Uterus (tissue), 2 donors: ENCODE measurements around the gene CHML.

Source experiments
- CTCF ChIP-seq, 4 experiments: fragments of 200-600 bp in 2 of 4; fragments of 450-650 bp in 2 of 4; sonication (generic) in 2 of 4; IDR thresholded peaks; one replicate each; pipeline ENCODE4 v1.5.1; 2016 to 2019; ENCODE audit warnings: antibody characterized with exemption in 4 of 4, mild to moderate bottlenecking in 2 of 4, moderate library complexity in 1 of 4
- POLR2A ChIP-seq, 2 donors: fragments of 450-650 bp; IDR thresholded peaks; one replicate each; pipeline ENCODE4 v1.6.1; 2016; ENCODE audit warnings: antibody characterized with exemption in 2 of 2, mild to moderate bottlenecking in 1 of 2, moderate library complexity in 1 of 2

GRCh38 chr1:241600496-241600901, 39.7 kb downstream of the CHML start:
- TF ChIP-seq CTCF (IDR thresholded peaks at IDR 0.05) (no peak), POLR2A (IDR thresholded peaks at IDR 0.05) (no peak)
